HEK293 (cell line): ENCODE measurements around the gene PYGM.

Experiments
- CTCF ChIA-PET: fragments of 350-600 bp; formaldehyde crosslinking; extraction: SDS; loops from one replicate; lab custom pipeline; 2021; ENCODE audit warnings: antibody characterized with exemption; lab: Yijun Ruan, JAX
- POLR2A ChIA-PET: fragments of 300-600 bp; formaldehyde crosslinking; extraction: SDS; loops from one replicate; lab custom pipeline; 2020; ENCODE audit warnings: antibody characterized with exemption, inconsistent platforms; lab: Yijun Ruan, JAX
- H3K27ac ChIP-seq: fragments of 200-500 bp; sonication (Bioruptor generic); 2 replicates; pipeline ENCODE4 v1.5.1; 2014; ENCODE audit warnings: low read depth, low read length, control low read depth, inconsistent platforms; ENCODE audit errors: extremely low read depth
- H3K36me3 ChIP-seq, 2 experiments: fragments of 200-500 bp in 1 of 2; sonication (Bioruptor generic) in 1 of 2; 1 replicate in 1 of 2; 2 replicates in 1 of 2; pipeline ENCODE4 v1.5.1; 2014 to 2017; ENCODE audit warnings: inconsistent platforms in 2 of 2, low read length in 2 of 2; ENCODE audit not compliant: control insufficient read depth in 2 of 2, insufficient read depth in 1 of 2
- H3K4me1 ChIP-seq: fragments of 200-500 bp; sonication (Bioruptor generic); 2 replicates; pipeline ENCODE4 v1.5.1; 2014; ENCODE audit warnings: mild to moderate bottlenecking, low read length, inconsistent platforms; ENCODE audit not compliant: control insufficient read depth, insufficient read depth
- H3K4me3 ChIP-seq: 2 replicates; pipeline ENCODE4 v1.5.1; 2011; ENCODE audit warnings: low read depth, mild to moderate bottlenecking, control low read depth, low read length, moderate library complexity
- H3K9me3 ChIP-seq: fragments of 200-500 bp; sonication (Bioruptor generic); 2 replicates; pipeline ENCODE4 v1.5.1; 2014; ENCODE audit warnings: low read depth, low read length, inconsistent platforms; ENCODE audit not compliant: control insufficient read depth, insufficient read depth
- BCL6B ChIP-seq: fragments of 450-650 bp; formaldehyde crosslinking; IDR thresholded peaks from 2 replicates; pipeline ENCODE4 v1.5.1; 2017; ENCODE audit warnings: missing biosample characterization, missing genetic modification characterization
- HOXD13 ChIP-seq: sonication (generic); formaldehyde crosslinking; IDR thresholded peaks from 2 replicates; pipeline ENCODE4 v1.8.0; 2022; ENCODE audit warnings: missing genetic modification reagents, borderline replicate concordance
- KLF10 ChIP-seq: fragments of 450-650 bp; IDR thresholded peaks from 2 replicates; pipeline ENCODE4 v1.5.1; 2018; ENCODE audit warnings: missing biosample characterization, mild to moderate bottlenecking, missing genetic modification characterization
- OSR2 ChIP-seq: fragments of 450-650 bp; formaldehyde crosslinking; IDR thresholded peaks from 2 replicates; pipeline ENCODE4 v1.5.1; 2016; ENCODE audit warnings: missing biosample characterization, missing genetic modification characterization
- OVOL3 ChIP-seq: fragments of 450-650 bp; formaldehyde crosslinking; IDR thresholded peaks from 2 replicates; pipeline ENCODE4 v1.5.1; 2016; ENCODE audit warnings: missing biosample characterization, missing genetic modification characterization
- PRDM2 ChIP-seq: fragments of 450-650 bp; formaldehyde crosslinking; IDR thresholded peaks from 2 replicates; pipeline ENCODE4 v1.5.1; 2016; ENCODE audit warnings: missing biosample characterization, missing genetic modification characterization, borderline replicate concordance
- REPIN1 ChIP-seq: fragments of 450-650 bp; formaldehyde crosslinking; IDR thresholded peaks from 2 replicates; pipeline ENCODE4 v1.5.1; 2017; ENCODE audit warnings: missing biosample characterization, missing genetic modification characterization, low read depth
- ZFP69B ChIP-seq: fragments of 450-650 bp; formaldehyde crosslinking; IDR thresholded peaks from 2 replicates; pipeline ENCODE4 v1.5.1; 2016; ENCODE audit warnings: missing biosample characterization, missing genetic modification characterization
- ZNF184 ChIP-seq: fragments of 450-650 bp; IDR thresholded peaks from 2 replicates; pipeline ENCODE4 v1.5.1; 2018; ENCODE audit warnings: missing biosample characterization, mild to moderate bottlenecking, missing genetic modification characterization
- ZNF239 ChIP-seq: fragments of 450-650 bp; formaldehyde crosslinking; IDR thresholded peaks from 2 replicates; pipeline ENCODE4 v1.5.1; 2016; ENCODE audit warnings: missing biosample characterization, missing genetic modification characterization
- ZNF324 ChIP-seq: fragments of 450-650 bp; formaldehyde crosslinking; IDR thresholded peaks from 2 replicates; pipeline ENCODE4 v1.5.1; 2016; ENCODE audit warnings: missing biosample characterization, missing genetic modification characterization
- ZNF394 ChIP-seq: fragments of 450-650 bp; formaldehyde crosslinking; IDR thresholded peaks from 2 replicates; pipeline ENCODE4 v1.5.1; 2016; ENCODE audit warnings: missing biosample characterization, missing genetic modification characterization, mild to moderate bottlenecking, moderate library complexity, borderline replicate concordance
- ZNF423 ChIP-seq: fragments of 450-650 bp; formaldehyde crosslinking; IDR thresholded peaks from 2 replicates; pipeline ENCODE4 v1.5.1; 2016; ENCODE audit warnings: missing biosample characterization, missing genetic modification characterization
- ZNF433 ChIP-seq: fragments of 450-650 bp; formaldehyde crosslinking; IDR thresholded peaks from 2 replicates; pipeline ENCODE4 v1.5.1; 2016; ENCODE audit warnings: missing biosample characterization, missing genetic modification characterization, low read depth
- ZNF473 ChIP-seq: fragments of 450-650 bp; formaldehyde crosslinking; IDR thresholded peaks from 2 replicates; pipeline ENCODE4 v1.5.1; 2017; ENCODE audit warnings: missing biosample characterization, missing genetic modification characterization
- ZNF514 ChIP-seq: fragments of 450-650 bp; formaldehyde crosslinking; IDR thresholded peaks from 2 replicates; pipeline ENCODE4 v1.5.1; 2016; ENCODE audit warnings: missing biosample characterization, missing genetic modification characterization
- ZNF621 ChIP-seq: fragments of 450-650 bp; formaldehyde crosslinking; IDR thresholded peaks from 2 replicates; pipeline ENCODE4 v1.5.1; 2017; ENCODE audit warnings: missing biosample characterization, missing genetic modification characterization
- ZNF626 ChIP-seq: fragments of 450-650 bp; sonication (Bioruptor Pico); formaldehyde crosslinking; IDR thresholded peaks from 2 replicates; pipeline ENCODE4 v1.5.1; 2018; ENCODE audit warnings: missing biosample characterization, missing genetic modification characterization, inconsistent platforms
- ZNF629 ChIP-seq: fragments of 450-650 bp; formaldehyde crosslinking; IDR thresholded peaks from 2 replicates; pipeline ENCODE4 v1.5.1; 2017; ENCODE audit warnings: missing biosample characterization, missing genetic modification characterization
- ZNF658 ChIP-seq: fragments of 450-650 bp; formaldehyde crosslinking; IDR thresholded peaks from 2 replicates; pipeline ENCODE4; 2016; ENCODE audit warnings: missing biosample characterization, missing genetic modification characterization
- ZNF677 ChIP-seq: fragments of 450-650 bp; IDR thresholded peaks from 2 replicates; pipeline ENCODE4 v1.5.0; 2018; ENCODE audit warnings: missing biosample characterization, mild to moderate bottlenecking, missing genetic modification characterization, moderate library complexity
- ZNF768 ChIP-seq: fragments of 450-650 bp; formaldehyde crosslinking; IDR thresholded peaks from 2 replicates; pipeline ENCODE4 v1.5.1; 2018; ENCODE audit warnings: missing biosample characterization, mild to moderate bottlenecking, missing genetic modification characterization
- ZSCAN23 ChIP-seq: fragments of 450-650 bp; formaldehyde crosslinking; IDR thresholded peaks from 2 replicates; pipeline ENCODE4 v1.5.1; 2016; ENCODE audit warnings: missing biosample characterization, missing genetic modification characterization
- TF ChIP-seq, protein P1 (sequence below): fragments of 450-650 bp; formaldehyde crosslinking; IDR thresholded peaks from 2 replicates; pipeline ENCODE4 v1.5.1; 2016; ENCODE audit warnings: missing biosample characterization, missing genetic modification characterization
- TF ChIP-seq, protein P2 (sequence below): fragments of 450-650 bp; formaldehyde crosslinking; IDR thresholded peaks from 2 replicates; pipeline ENCODE4; 2016; ENCODE audit warnings: missing biosample characterization, missing genetic modification characterization
- TF ChIP-seq, protein P3 (sequence below): fragments of 450-650 bp; formaldehyde crosslinking; IDR thresholded peaks from 2 replicates; pipeline ENCODE4 v1.5.1; 2017; ENCODE audit warnings: missing biosample characterization, missing genetic modification characterization

The PYGM gene

DNA sequence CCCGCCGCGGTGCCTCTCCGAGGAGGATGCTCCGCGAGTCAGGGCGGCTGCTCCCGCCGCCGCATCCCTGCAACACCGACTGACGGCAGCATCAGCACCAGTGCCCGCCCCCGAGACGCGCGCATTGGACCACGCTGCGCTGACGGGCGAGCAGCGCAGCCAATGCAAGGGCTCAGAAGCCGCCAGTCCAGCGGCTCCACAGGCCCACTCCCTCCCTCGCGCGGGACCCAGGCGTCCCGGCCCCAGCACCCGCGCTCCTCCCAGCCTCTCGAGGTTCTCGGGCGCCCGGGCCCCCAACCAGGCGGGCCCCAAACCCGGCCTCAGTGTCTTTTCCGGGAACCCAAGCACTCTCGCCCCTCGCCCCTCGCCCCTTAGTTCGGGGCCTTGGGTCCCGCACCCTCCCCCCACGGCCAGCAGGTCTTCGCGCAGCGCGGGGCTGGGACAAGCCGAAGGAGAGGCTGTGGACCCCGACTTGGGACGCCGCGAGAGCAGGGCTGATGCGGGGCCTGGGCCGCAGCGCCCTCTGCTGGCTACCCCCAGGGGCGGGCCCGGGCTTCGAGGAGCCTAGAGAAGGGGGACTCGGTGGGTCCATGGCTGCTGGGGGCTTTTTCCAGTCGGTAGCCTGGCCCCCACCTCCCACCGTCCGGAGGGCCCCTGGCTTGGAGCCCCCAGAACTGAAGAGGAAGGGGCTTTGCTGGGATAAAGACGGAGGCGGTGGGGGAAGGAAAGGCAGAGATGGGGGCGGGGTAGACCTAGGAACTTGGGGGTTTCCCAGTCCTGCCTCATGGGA, 36.5 kb downstream of the PYGM start, which contains the start of gene NRXN2:
NRXN2 (minus strand) TSS at position 81 of the 790 bp plus-strand sequence. CDS start 9,498 bp downstream, outside the sequence.
- Histone ChIP-seq H3K27ac (no peak within 1 kb of the TSS; the same call in 1 of the 2 replicates), H3K9me3 (no peaks in the 10 kb centered on the region), H3K36me3 (no peaks in the 10 kb centered on the region), H3K4me1 (no peaks in the 10 kb centered on the region), H3K4me3 (peak within 1 kb of the TSS; percentile 54)
- POLR2A ChIA-PET: interaction anchor here (0.6 kb wide), 2 partner anchors 34 to 55 kb away, joined by 4 to 7 read pairs; no protein-coding TSS in a partner anchor
- CTCF ChIA-PET: interaction anchor here (1.0 to 2.3 kb wide), 2 partner anchors 34 to 35 kb away, joined by 4 to 16 read pairs; no protein-coding TSS in a partner anchor
- no peak for TF ChIP-seq KLF10 (tag by site-specific recombination)
- TF ChIP-seq, protein P1, sequence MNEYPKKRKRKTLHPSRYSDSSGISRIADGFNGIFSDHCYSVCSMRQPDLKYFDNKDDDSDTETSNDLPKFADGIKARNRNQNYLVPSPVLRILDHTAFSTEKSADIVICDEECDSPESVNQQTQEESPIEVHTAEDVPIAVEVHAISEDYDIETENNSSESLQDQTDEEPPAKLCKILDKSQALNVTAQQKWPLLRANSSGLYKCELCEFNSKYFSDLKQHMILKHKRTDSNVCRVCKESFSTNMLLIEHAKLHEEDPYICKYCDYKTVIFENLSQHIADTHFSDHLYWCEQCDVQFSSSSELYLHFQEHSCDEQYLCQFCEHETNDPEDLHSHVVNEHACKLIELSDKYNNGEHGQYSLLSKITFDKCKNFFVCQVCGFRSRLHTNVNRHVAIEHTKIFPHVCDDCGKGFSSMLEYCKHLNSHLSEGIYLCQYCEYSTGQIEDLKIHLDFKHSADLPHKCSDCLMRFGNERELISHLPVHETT (tag by site-specific recombination): no peak
- no peak for TF ChIP-seq ZNF239 (tag by site-specific recombination)
- no peak for TF ChIP-seq ZNF629 (tag by site-specific recombination)
- no peak for TF ChIP-seq ZNF768
- TF ChIP-seq ZFP69B (tag by site-specific recombination): peak; percentile 96
- TF ChIP-seq ZNF423 (tag by site-specific recombination): no peak
- TF ChIP-seq ZNF677 (tag by site-specific recombination): no peak
- TF ChIP-seq ZNF324: peak; percentile 50; the same call in 1 of the 2 replicates
- no peak for TF ChIP-seq HOXD13 (CRISPR knock-in tag)
- no peak for TF ChIP-seq ZNF473 (tag by site-specific recombination)
- no peak for TF ChIP-seq OVOL3 (tag by site-specific recombination)
- TF ChIP-seq ZNF621 (tag by site-specific recombination): no peak
- TF ChIP-seq ZSCAN23 (tag by site-specific recombination): 0 out of 2 replicates have a peak, but pooled peaks have one; percentile 17
- TF ChIP-seq ZNF514 (tag by site-specific recombination): no peak
- TF ChIP-seq ZNF658: no peak
- TF ChIP-seq ZNF394: peak; percentile 53; the same call in 1 of the 2 replicates
- TF ChIP-seq OSR2 (tag by site-specific recombination): no peak
- no peak for TF ChIP-seq ZNF184 (tag by site-specific recombination)
- TF ChIP-seq, protein P2, sequence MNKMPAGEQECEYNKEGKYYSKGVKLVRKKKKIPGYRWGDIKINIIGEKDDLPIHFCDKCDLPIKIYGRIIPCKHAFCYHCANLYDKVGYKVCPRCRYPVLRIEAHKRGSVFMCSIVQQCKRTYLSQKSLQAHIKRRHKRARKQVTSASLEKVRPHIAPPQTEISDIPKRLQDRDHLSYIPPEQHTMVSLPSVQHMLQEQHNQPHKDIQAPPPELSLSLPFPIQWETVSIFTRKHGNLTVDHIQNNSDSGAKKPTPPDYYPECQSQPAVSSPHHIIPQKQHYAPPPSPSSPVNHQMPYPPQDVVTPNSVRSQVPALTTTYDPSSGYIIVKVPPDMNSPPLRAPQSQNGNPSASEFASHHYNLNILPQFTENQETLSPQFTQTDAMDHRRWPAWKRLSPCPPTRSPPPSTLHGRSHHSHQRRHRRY (tag by site-specific recombination): no peak
- no peak for TF ChIP-seq BCL6B (tag by site-specific recombination)
- TF ChIP-seq ZNF626 (tag by site-specific recombination): no peak
- TF ChIP-seq, protein P3, sequence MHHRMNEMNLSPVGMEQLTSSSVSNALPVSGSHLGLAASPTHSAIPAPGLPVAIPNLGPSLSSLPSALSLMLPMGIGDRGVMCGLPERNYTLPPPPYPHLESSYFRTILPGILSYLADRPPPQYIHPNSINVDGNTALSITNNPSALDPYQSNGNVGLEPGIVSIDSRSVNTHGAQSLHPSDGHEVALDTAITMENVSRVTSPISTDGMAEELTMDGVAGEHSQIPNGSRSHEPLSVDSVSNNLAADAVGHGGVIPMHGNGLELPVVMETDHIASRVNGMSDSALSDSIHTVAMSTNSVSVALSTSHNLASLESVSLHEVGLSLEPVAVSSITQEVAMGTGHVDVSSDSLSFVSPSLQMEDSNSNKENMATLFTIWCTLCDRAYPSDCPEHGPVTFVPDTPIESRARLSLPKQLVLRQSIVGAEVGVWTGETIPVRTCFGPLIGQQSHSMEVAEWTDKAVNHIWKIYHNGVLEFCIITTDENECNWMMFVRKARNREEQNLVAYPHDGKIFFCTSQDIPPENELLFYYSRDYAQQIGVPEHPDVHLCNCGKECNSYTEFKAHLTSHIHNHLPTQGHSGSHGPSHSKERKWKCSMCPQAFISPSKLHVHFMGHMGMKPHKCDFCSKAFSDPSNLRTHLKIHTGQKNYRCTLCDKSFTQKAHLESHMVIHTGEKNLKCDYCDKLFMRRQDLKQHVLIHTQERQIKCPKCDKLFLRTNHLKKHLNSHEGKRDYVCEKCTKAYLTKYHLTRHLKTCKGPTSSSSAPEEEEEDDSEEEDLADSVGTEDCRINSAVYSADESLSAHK: no peak
- no peak for TF ChIP-seq PRDM2 (tag by site-specific recombination)
- no peak for TF ChIP-seq REPIN1 (tag by site-specific recombination)
- TF ChIP-seq ZNF433 (tag by site-specific recombination): no peak
